OCI-LY7 (cell line): ENCODE data around the gene PRIMPOL. TPM values are rescaled to one million over a fixed set of nuclear protein-coding genes. Genes with fewer than 3 reads are reported as not detected.

Experiments
- BruUV-seq: library from RNA; stranded (reverse); fragments of 400-500 nt; replicated peaks from 2 replicates; lab custom pipeline; 2021; lab: Mats Ljungman, UMichigan
- CTCF ChIA-PET: fragments of 300-600 bp; sonication (Branson Sonifier 250); formaldehyde crosslinking; loops from one replicate; lab custom pipeline; 2022; ENCODE audit warnings: antibody characterized with exemption; ENCODE audit not compliant: unreplicated experiment; lab: Charles Lee
- POLR2A ChIA-PET: fragments of 300-600 bp; sonication (Branson Sonifier 250); formaldehyde crosslinking; loops from one replicate; lab custom pipeline; 2022; ENCODE audit warnings: antibody characterized with exemption; lab: Charles Lee
- DNase-seq: peaks from one replicate; pipeline ENCODE4 v3.0.0-alpha.2; 2015; ENCODE audit warnings: low spot score
- H2AFZ ChIP-seq: fragments of 200-600 bp; sonication (generic), shearing (Covaris generic); 2 replicates; pipeline ENCODE4 v1.6.1; 2014; ENCODE audit warnings: mild to moderate bottlenecking, antibody characterized with exemption, low read length, moderate library complexity
- H3K27ac ChIP-seq: fragments of 200-600 bp; sonication (generic); 2 replicates; pipeline ENCODE4 v1.5.1; 2014; ENCODE audit warnings: mixed run types, low read depth, mild to moderate bottlenecking, moderate library complexity, low read length, inconsistent platforms; ENCODE audit not compliant: poor library complexity, severe bottlenecking
- H3K36me3 ChIP-seq: fragments of 200-600 bp; sonication (generic); 2 replicates; pipeline ENCODE4 v1.6.1; 2014; ENCODE audit warnings: mild to moderate bottlenecking, antibody characterized with exemption, low read length, moderate library complexity, mixed read lengths; ENCODE audit not compliant: insufficient read depth
- H3K4me1 ChIP-seq: fragments of 200-600 bp; sonication (generic); 2 replicates; pipeline ENCODE4 v1.5.1; 2014; ENCODE audit warnings: mild to moderate bottlenecking, low read length; ENCODE audit not compliant: insufficient read depth, poor library complexity, severe bottlenecking
- H3K4me2 ChIP-seq: fragments of 200-600 bp; sonication (generic); 2 replicates; pipeline ENCODE4 v1.6.1; 2014; ENCODE audit warnings: mild to moderate bottlenecking, low read length
- H3K4me3 ChIP-seq: fragments of 200-600 bp; sonication (generic); 2 replicates; pipeline ENCODE4 v1.5.1; 2014; ENCODE audit warnings: mild to moderate bottlenecking, low read depth, low read length; ENCODE audit not compliant: poor library complexity, severe bottlenecking
- H3K79me2 ChIP-seq: fragments of 200-600 bp; sonication (generic); 2 replicates; pipeline ENCODE4 v1.6.1; 2016; ENCODE audit warnings: low read depth, mild to moderate bottlenecking, low read length, moderate library complexity, mixed read lengths; ENCODE audit not compliant: insufficient read depth
- H3K9me2 ChIP-seq: fragments of 200-600 bp; sonication (generic); 2 replicates; pipeline ENCODE4 v1.6.1; 2016; ENCODE audit warnings: mild to moderate bottlenecking, low read length, mixed read lengths; ENCODE audit not compliant: insufficient read depth
- H3K9me3 ChIP-seq: fragments of 200-600 bp; sonication (generic); 2 replicates; pipeline ENCODE4 v1.6.1; 2014; ENCODE audit warnings: mild to moderate bottlenecking, mixed run types, low read length, mixed read lengths
- H4K20me1 ChIP-seq: fragments of 200-600 bp; sonication (generic); 2 replicates; pipeline ENCODE4 v1.6.1; 2014; ENCODE audit warnings: mild to moderate bottlenecking, antibody characterized with exemption, low read length, moderate library complexity, mixed read lengths; ENCODE audit not compliant: insufficient read depth
- CTCF ChIP-seq: fragments of 200-600 bp; sonication (generic); conservative IDR thresholded peaks from 2 replicates; pipeline ENCODE4 v1.5.1; 2014; ENCODE audit warnings: mild to moderate bottlenecking, antibody characterized with exemption, low read length, moderate library complexity, mixed read lengths
- EZH2phosphoT487 ChIP-seq: fragments of 200-600 bp; sonication (generic); IDR thresholded peaks from 2 replicates; pipeline ENCODE4 v1.6.1; 2018; ENCODE audit warnings: low read depth, borderline replicate concordance, mild to moderate bottlenecking, mixed run types, antibody characterized with exemption, low read length, moderate library complexity, mixed read lengths
- intact Hi-C: fragments of 100-400 bp; cut with micrococcal nuclease; formaldehyde crosslinking; loops from one replicate; pipeline ENCODE4 v1.10.0; 2022; ENCODE audit not compliant: unreplicated experiment
- total RNA-seq, 2 experiments: library from RNA; depleted of rRNA in 1 of 2; stranded (reverse); fragments of >200 nt in 1 of 2; shearing (Covaris generic) in 1 of 2; gene quantifications; 2 replicates each; pipeline ENCODE4 v1.2.3, GENCODE V29; 2014 to 2022

PRIMPOL gene
- total RNA-seq, 2 experiments from 2014 or later, result 8.8 to 23.4 TPM

- POLR2A ChIA-PET, result interaction anchor here (0.6 to 0.9 kb wide), 2 partner anchors 34 to 304 kb away, joined by 3 to 4 read pairs; no protein-coding TSS in a partner anchor
- no peak overlapping the region for H2AFZ ChIP-seq
Measured at GRCh38 chr4:184674011-184674410, 24.5 kb downstream of the PRIMPOL start.

GRCh38 chr4:184675018-184675417, 25.5 kb downstream of the PRIMPOL start:
- ChIA-PET CTCF (no interaction called here), POLR2A (interaction anchor here (0.6 to 0.9 kb wide), 3 partner anchors 8 to 99 kb away, joined by 3 to 4 read pairs (median 4); no protein-coding TSS in a partner anchor)
- Histone ChIP-seq H3K9me2 (no peaks in the 10 kb centered on the region), H3K79me2 (no peaks in the 10 kb centered on the region), H4K20me1 (no peaks in the 10 kb centered on the region), H3K4me3 (no peak overlapping the region), H3K9me3 (no peaks in the 10 kb centered on the region), H3K4me1 (no peaks in the 10 kb centered on the region), H2AFZ (no peak overlapping the region), H3K36me3 (no peaks in the 10 kb centered on the region; the same call in 1 of the 2 replicates), H3K27ac (no peak overlapping the region), H3K4me2 (no peak overlapping the region)
- intact Hi-C loops, result no loop called here
- TF ChIP-seq EZH2phosphoT487 (no peak), CTCF (no peak)
- BruUV-seq, result no TSS peak
- no peak for DNase-seq

More at GRCh38 chr4:184674011-184674410, 24.5 kb downstream of the PRIMPOL start:
- intact Hi-C loops, result no loop called here
- Histone ChIP-seq H3K27ac (no peak overlapping the region), H3K4me3 (no peak overlapping the region), H4K20me1 (no peaks in the 10 kb centered on the region), H3K9me2 (no peaks in the 10 kb centered on the region), H3K36me3 (no peaks in the 10 kb centered on the region; the same call in 1 of the 2 replicates), H3K9me3 (no peaks in the 10 kb centered on the region), H3K4me2 (no peak overlapping the region), H3K79me2 (no peaks in the 10 kb centered on the region), H3K4me1 (no peaks in the 10 kb centered on the region)
- DNase-seq, result no peak
- TF ChIP-seq EZH2phosphoT487 (no peak), CTCF (no peak)
- no TSS peak for BruUV-seq
- CTCF ChIA-PET, result no interaction called here

GRCh38 chr4:184675821-184676492, 26.4 kb downstream of the PRIMPOL start:
- TF ChIP-seq EZH2phosphoT487 (no peak), CTCF (no peak)
- Histone ChIP-seq H3K4me2 (no peak overlapping the region), H4K20me1 (no peaks in the 10 kb centered on the region), H3K9me2 (no peaks in the 10 kb centered on the region), H3K4me3 (no peak overlapping the region), H3K4me1 (no peaks in the 10 kb centered on the region), H3K27ac (no peak overlapping the region), H3K79me2 (no peaks in the 10 kb centered on the region), H3K9me3 (no peaks in the 10 kb centered on the region), H3K36me3 (no peaks in the 10 kb centered on the region; the same call in 1 of the 2 replicates), H2AFZ (no peak overlapping the region)
- ChIA-PET POLR2A (interaction anchor here (0.6 kb wide), 1 partner anchor 98 kb away, joined by 4 read pairs; no protein-coding TSS in a partner anchor), CTCF (no interaction called here)
- no peak for DNase-seq
- intact Hi-C loops, result no loop called here
- BruUV-seq, result no TSS peak
